GM23248 (cell line): ENCODE data around the gene GLT8D2.

ENCODE experiments used
- EZH2 ChIP-seq: fragments of 200-600 bp; sonication (generic); IDR thresholded peaks from 2 replicates; pipeline ENCODE4 v1.6.1; 2018; ENCODE audit warnings: antibody characterized with exemption, mild to moderate bottlenecking; ENCODE audit not compliant: insufficient read depth, poor library complexity, severe bottlenecking
- EZH2phosphoT487 ChIP-seq: fragments of 200-600 bp; sonication (generic); IDR thresholded peaks from 2 replicates; pipeline ENCODE4 v1.6.1; 2018; ENCODE audit warnings: antibody characterized with exemption, moderate library complexity, mild to moderate bottlenecking, low read depth; ENCODE audit not compliant: insufficient read depth

GRCh38 chr12:104057771-104058197 lies 7.8 kb upstream of the GLT8D2 start:
- TF ChIP-seq EZH2 (no peak), EZH2phosphoT487 (no peak)
